ENCODE results near the gene SH3BP2. TPM values are rescaled to one million over a fixed set of nuclear protein-coding genes. Genes with fewer than 3 reads are reported as not detected.
A peak's percentile ranks its signal among the peaks of the same experiment; 100 is the strongest.

Gene SH3BP2
- polyA plus RNA-seq, 3 donors from 2014 or later = 12.6 to 71.0 (median 22.7) TPM

- Mint-ChIP-seq H3K9me3 (peaks cover 0 to 1% (median 0%) of the 10 kb centered on the region in 6 donors), H3K36me3 (peaks cover 3 to 27% (median 12%) of the 10 kb centered on the region in 3 donors), H3K4me1 (peaks cover 14 to 26% of the 10 kb centered on the region in 2 donors), H3K27ac (peak overlapping the region in 2 of 6 donors; percentile 50 to 80), H3K4me3 (no peak overlapping the region), H3K27me3 (ENCODE audit: low read depth in 3 of 3) (peaks cover 0 to 3% (median 1%) of the 10 kb centered on the region in 3 donors)
- DNase-seq = no peak
These were observed 34.4 kb downstream of the SH3BP2 start for GRCh38 chr4:2827071-2827873.

GRCh38 chr4:2827874-2828751, 35.2 kb downstream of the SH3BP2 start:
- no peak for DNase-seq
- Mint-ChIP-seq H3K4me3 (no peak overlapping the region), H3K27ac (peak overlapping the region in 4 of 6 donors; percentile 5 to 72 (median 54)), H3K27me3 (ENCODE audit: low read depth in 3 of 3) (peaks cover 0 to 3% (median 1%) of the 10 kb centered on the region in 3 donors), H3K36me3 (peaks cover 3 to 30% (median 12%) of the 10 kb centered on the region in 3 donors), H3K9me3 (peaks cover 0 to 1% (median 0%) of the 10 kb centered on the region in 6 donors), H3K4me1 (peaks cover 22 to 29% of the 10 kb centered on the region in 2 donors)

DNA sequence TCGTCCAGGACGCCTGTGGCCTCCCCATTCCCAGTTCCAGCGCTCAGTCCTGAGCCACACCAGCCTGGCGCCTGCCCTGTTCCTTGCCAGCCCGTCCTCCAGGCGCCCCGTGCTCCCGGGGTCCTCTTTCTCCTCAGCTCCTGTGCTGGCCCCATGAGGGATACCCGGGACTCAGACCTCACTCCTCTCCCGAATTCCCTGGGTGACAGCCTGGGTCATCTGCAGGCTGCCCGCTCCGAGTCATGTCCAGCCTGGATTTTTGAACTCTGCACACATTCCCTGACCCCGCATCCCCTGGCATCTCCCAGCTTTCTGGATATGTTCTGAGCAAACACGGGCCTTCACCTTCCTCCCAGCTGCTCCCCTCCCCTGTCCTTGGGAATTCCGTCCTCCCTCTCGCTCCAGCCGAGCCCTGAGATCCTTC, 35.9 kb downstream of the SH3BP2 start:
- peaks cover 29% of the 10 kb centered on the region in 2 donors for H3K4me1 Mint-ChIP-seq
- H3K9me3 Mint-ChIP-seq = peaks cover 0 to 1% (median 0%) of the 10 kb centered on the region in 6 donors
- DNase-seq = no peak
- H3K27ac Mint-ChIP-seq = peak overlapping the region in 4 of 6 donors; percentile 5 to 72 (median 40)
- H3K27me3 Mint-ChIP-seq (ENCODE audit: low read depth in 3 of 3) = peaks cover 0 to 3% (median 1%) of the 10 kb centered on the region in 3 donors
- H3K36me3 Mint-ChIP-seq = peaks cover 3 to 30% (median 12%) of the 10 kb centered on the region in 3 donors
- no peak overlapping the region for H3K4me3 Mint-ChIP-seq

DNA sequence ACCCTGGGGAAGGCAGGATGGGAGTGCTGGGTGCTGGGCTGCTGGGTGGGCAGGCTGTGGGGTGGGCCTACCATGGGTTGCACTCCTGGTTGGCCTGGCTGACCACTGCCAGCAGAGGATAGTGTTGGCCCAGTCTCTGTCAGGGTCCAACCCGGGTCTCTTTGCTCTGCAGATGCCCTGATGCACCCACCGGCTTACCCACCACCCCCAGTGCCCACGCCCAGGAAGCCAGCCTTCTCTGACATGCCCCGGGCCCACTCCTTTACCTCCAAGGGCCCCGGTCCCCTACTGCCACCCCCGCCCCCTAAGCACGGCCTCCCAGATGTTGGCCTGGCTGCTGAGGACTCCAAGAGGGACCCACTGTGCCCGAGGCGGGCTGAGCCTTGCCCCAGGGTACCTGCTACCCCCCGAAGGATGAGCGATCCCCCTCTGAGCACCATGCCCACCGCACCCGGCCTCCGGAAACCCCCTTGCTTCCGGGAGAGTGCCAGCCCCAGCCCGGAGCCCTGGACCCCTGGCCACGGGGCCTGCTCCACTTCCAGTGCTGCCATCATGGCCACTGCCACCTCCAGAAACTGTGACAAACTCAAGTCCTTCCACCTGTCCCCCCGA, 36.5 kb downstream of the SH3BP2 start:
- no peak overlapping the region for H3K4me3 Mint-ChIP-seq
- no peak for DNase-seq
- peaks cover 31 to 32% of the 10 kb centered on the region in 2 donors for H3K4me1 Mint-ChIP-seq
- H3K36me3 Mint-ChIP-seq = peaks cover 3 to 30% (median 12%) of the 10 kb centered on the region in 3 donors
- H3K9me3 Mint-ChIP-seq = peaks cover 0 to 1% (median 0%) of the 10 kb centered on the region in 6 donors
- peak overlapping the region in 3 of 6 donors; percentile 23 to 59 (median 29) for H3K27ac Mint-ChIP-seq
- H3K27me3 Mint-ChIP-seq (ENCODE audit: low read depth in 3 of 3) = peaks cover 0 to 3% (median 1%) of the 10 kb centered on the region in 3 donors

DNA sequence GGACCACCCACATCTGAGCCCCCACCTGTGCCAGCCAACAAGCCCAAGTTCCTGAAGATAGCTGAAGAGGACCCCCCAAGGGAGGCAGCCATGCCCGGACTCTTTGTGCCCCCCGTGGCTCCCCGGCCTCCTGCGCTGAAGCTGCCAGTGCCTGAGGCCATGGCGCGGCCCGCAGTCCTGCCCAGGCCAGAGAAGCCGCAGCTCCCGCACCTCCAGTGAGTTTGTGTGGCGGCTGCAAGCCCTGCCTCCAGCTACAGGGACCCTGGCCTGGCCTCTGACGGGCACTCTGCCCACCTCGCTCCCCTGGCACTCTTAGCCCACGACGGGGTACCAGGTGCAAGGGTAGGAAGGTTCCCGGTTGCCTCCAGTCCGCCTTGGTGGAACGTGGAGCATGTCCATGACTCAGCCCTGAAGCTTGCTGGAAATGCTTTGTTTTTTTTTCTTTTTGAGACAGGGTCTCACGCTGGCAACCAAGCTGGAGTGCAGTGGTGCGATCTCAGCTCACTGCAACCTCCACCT, 37.1 kb downstream of the SH3BP2 start:
- Mint-ChIP-seq H3K27ac (peak overlapping the region in 2 of 6 donors; percentile 23 to 59), H3K4me3 (no peak overlapping the region), H3K9me3 (peaks cover 0 to 1% (median 0%) of the 10 kb centered on the region in 6 donors), H3K4me1 (peaks cover 35 to 38% of the 10 kb centered on the region in 2 donors), H3K36me3 (peaks cover 3 to 30% (median 12%) of the 10 kb centered on the region in 3 donors), H3K27me3 (ENCODE audit: low read depth in 3 of 3) (peaks cover 2 to 5% (median 2%) of the 10 kb centered on the region in 3 donors)
- DNase-seq = no peak

DNA sequence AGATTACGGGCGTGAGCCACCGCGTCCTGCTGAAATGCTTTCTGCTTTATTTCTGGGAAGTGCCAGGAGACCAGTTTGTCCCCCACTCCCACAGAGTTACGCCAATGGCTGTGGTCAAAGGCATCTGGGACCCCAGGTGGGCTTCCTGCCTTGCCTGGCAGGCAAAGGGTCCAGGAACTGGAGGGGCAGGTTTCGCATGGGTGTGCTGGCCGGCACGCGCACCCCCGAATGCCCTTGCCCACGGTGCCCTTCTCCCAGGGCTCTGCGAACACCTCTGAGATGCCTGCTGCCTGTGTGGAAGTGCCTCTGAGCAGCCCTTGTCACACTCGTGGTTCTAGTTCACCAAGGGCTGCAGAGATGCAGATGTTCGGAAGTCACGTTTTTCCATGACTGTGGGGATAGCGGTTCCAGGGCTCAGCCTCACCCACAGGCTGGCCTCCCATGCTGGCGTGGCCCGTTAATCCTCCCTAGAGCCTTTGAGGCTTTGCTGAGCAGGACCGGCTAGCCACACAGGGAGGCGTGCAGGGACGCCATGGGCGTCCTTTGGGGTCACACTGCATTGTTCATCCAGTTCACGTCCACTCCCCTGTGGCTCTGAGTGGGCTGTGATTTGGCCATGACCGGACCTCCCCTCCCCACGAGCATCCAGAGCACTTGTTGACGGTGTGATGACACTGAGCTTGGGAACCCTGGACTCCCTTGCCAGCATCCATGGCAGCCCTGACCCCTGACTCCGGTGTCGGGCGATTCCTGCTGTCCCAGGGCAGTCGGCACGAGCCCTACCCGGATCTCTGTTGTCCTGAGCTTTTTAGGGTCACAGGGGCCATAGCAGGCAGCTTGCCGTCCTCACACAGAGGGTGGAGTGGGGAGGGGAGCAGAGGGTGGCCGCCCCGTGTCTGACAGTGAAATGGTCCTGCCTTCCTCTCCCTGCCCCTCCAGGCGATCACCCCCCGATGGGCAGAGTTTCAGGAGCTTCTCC, 38.0 kb downstream of the SH3BP2 start:
- H3K9me3 Mint-ChIP-seq = no peaks in the 10 kb centered on the region

DNA sequence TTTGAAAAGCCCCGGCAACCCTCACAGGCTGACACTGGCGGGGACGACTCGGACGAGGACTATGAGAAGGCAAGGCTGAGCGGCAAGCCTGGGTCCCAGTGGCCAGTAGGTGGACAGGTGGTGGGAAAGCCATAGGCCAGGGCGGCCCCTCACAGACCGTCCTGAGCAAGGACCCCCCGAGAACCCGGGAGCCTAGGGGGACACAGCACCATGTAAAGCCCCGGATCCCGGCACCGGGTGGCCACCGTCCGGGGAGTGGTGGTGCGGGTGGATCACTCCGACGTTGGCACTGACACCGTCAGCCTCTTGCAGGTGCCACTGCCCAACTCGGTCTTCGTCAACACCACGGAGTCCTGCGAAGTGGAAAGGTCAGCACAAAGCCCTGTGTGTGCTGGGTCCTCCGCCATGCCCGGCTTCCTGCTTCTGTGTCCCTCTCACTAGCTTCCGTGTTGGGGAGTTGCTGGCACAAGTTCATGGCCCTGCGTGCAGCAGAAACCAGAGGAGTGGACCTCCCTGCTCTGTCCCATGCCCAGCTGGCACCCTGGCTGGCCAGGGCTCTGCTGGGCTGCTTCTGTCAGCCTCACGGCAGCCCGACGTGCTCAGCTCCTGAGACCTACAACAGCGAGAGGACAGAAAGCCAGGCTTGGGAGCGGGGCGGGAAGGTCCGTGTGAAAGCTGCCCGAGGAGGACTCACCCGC, 38.9 kb downstream of the SH3BP2 start:
- Mint-ChIP-seq H3K36me3 (peaks cover 0 to 15% (median 6%) of the 10 kb centered on the region in 3 donors), H3K27me3 (ENCODE audit: low read depth in 3 of 3) (peaks cover 6 to 10% (median 8%) of the 10 kb centered on the region in 3 donors), H3K4me3 (no peak overlapping the region), H3K27ac (peak overlapping the region in 5 of 6 donors; percentile 74 to 90 (median 77)), H3K4me1 (peaks cover 39 to 44% of the 10 kb centered on the region in 2 donors), H3K9me3 (no peaks in the 10 kb centered on the region)
- DNase-seq = no peak

More for the DNA sequence above, 38.0 kb downstream of the SH3BP2 start:
- H3K4me3 Mint-ChIP-seq = no peak overlapping the region
- DNase-seq = no peak
- H3K4me1 Mint-ChIP-seq = peaks cover 39 to 42% of the 10 kb centered on the region in 2 donors
- peak overlapping the region in 2 of 6 donors; percentile 17 to 46 for H3K27ac Mint-ChIP-seq
- peaks cover 6 to 10% (median 8%) of the 10 kb centered on the region in 3 donors for H3K27me3 Mint-ChIP-seq (ENCODE audit: low read depth in 3 of 3)
- peaks cover 0 to 23% (median 12%) of the 10 kb centered on the region in 3 donors for H3K36me3 Mint-ChIP-seq

DNA sequence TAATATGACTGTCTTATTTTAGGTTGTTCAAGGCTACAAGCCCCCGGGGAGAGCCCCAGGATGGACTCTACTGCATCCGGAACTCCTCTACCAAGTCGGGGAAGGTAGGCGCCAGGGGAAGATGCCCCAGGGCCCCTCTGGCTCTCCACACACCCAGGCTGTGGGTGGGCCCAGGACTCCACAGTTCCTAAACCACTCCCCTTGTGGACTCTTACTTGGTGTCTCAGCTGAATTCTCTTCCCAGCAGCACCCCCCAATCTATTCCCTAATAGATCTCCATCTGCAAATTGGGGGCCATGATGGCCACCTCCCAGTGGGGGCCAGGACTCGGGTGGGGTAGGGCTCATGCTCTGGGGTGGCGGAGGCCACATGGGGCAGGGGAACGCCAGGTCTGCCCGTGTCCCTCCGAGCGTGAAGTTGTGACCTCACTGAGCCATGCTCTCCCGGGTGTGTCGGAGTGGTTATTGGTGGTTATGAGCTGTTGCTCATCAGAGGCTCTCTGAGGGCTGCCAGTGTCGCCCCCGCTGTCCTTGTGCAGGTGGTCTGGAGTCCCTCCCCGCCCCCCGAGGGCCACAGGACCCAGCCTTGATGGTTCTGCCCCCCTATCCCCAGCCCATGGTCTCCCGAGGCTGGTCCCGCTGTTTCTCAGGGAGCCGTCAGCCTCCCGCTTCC, 39.6 kb downstream of the SH3BP2 start:
- H3K27me3 Mint-ChIP-seq (ENCODE audit: low read depth in 3 of 3) = peaks cover 6 to 10% (median 7%) of the 10 kb centered on the region in 3 donors
- H3K36me3 Mint-ChIP-seq = peaks cover 0 to 13% (median 4%) of the 10 kb centered on the region in 3 donors
- H3K9me3 Mint-ChIP-seq = no peaks in the 10 kb centered on the region
- H3K27ac Mint-ChIP-seq = peak overlapping the region; percentile 77 to 90 (median 82)
- peaks cover 44 to 48% of the 10 kb centered on the region in 2 donors for H3K4me1 Mint-ChIP-seq
- no peak overlapping the region for H3K4me3 Mint-ChIP-seq
- no peak for DNase-seq

DNA sequence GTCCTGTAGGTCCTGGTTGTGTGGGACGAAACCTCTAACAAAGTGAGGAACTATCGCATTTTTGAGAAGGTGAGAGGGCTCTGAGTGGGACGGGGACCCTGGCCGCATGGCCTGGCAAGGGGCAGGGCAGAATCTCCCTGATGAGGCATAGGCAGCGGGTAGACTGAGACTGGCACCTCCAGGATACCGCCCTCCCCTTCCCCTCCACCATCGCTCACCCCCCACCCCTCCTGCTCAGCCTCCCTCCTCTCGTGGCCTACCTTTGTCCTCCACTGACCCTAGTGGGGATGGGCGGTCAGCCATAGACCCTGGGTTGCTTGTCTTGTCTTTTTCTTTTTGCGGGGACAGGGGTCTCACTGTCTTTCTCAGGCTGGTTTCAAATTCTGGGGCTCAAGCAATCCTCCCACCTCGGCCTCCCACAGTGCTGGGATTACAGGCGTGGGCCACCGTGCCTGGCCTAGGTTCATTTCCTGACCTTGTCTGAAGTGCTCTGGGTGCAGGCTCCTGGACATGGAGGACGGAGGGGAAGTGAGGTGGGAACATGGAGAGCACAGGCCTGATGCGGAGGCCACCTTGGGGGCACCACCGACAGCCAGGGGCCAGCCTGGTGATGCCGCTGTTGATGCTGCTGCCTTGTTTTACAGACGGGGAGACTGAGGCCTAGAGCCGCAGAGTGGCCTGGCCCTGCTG, 40.2 kb downstream of the SH3BP2 start:
- H3K27ac Mint-ChIP-seq = peak overlapping the region; percentile 77 to 91 (median 84)
- no peak for DNase-seq
- H3K36me3 Mint-ChIP-seq = peaks cover 0 to 16% (median 4%) of the 10 kb centered on the region in 3 donors
- H3K4me3 Mint-ChIP-seq = no peak overlapping the region
- H3K4me1 Mint-ChIP-seq = peaks cover 51 to 55% of the 10 kb centered on the region in 2 donors
- H3K9me3 Mint-ChIP-seq = no peaks in the 10 kb centered on the region
- H3K27me3 Mint-ChIP-seq (ENCODE audit: low read depth in 3 of 3) = peaks cover 9 to 12% (median 10%) of the 10 kb centered on the region in 3 donors

GRCh38 chr4:2833671-2834000, 40.8 kb downstream of the SH3BP2 start:
- Mint-ChIP-seq H3K4me3 (peak overlapping the region in 1 of 5 donors; percentile 10), H3K36me3 (peaks cover 0 to 16% (median 4%) of the 10 kb centered on the region in 3 donors), H3K27me3 (ENCODE audit: low read depth in 3 of 3) (peaks cover 9 to 15% (median 10%) of the 10 kb centered on the region in 3 donors), H3K4me1 (peaks cover 56 to 60% of the 10 kb centered on the region in 2 donors), H3K9me3 (no peaks in the 10 kb centered on the region), H3K27ac (peak overlapping the region; percentile 77 to 91 (median 84))
- no peak for DNase-seq
